ELF-1 (cell line): ENCODE data around the gene CTSC.

Source experiments
- DNase-seq: peaks from one replicate; pipeline ENCODE4 v3.0.0-alpha.2; 2016; ENCODE audit warnings: low read depth, low spot score

The CTSC gene

DNA sequence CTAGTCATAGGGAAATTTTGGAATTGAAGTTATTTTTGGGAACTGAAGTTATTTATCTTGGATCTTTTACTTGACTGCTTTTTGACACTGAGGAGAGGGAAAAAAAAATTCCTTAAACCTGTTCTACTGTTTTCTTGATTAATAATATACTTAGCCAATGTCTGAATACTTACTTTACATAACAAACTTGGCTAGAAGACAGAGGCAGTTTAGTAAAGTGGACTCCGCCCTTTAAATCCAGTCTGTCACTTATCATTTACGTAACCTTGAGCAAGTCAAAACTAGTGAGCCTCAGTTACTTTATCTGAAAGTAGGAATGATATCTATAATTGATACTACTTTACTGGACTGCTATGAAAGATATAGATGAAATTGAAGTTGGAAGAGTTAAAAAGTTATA, 19.5 kb downstream of the CTSC start:
- no peak for DNase-seq

DNA sequence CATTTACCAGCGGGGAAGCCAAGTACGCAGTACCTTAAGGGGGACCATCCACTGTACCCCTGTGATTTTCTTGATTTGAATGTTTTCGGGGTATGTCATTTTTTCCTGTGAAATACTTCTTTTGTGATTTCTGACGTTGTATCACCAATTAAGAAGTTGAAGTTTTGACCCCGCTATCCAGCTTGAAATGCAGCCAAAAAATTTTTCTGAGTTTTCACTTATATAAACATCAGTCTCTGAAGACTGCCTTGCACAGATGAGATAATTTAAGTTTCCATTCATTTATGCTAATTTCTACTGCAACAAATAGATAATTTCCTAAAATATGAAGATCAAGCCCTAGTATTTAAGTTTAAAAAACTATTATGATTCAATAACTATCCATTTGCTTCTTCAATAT, 20.0 kb downstream of the CTSC start:
- DNase-seq = no peak

DNA sequence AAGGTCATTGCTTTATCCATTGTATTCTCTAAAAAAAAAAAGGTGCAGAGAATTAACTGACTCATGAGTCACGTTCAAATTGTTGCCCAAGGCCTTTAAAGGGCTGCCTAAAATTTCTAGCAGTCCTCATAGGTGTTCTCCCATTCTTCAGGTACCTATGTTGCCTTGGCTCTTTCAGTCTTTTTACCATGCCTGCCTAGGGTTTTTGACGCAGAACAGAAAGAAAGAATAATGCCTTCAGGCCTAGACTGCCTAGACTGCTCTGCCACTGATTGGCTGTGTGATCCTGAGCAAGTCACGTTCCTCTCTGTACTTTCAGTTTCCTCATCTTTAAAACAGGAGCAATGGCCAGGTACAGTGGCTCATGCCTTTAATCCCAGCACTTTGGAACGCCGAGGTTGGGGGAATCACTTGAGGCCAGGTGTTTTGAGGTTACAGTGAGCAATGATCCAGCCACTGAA, 21.5 kb downstream of the CTSC start:
- DNase-seq = peak; percentile 41

DNA sequence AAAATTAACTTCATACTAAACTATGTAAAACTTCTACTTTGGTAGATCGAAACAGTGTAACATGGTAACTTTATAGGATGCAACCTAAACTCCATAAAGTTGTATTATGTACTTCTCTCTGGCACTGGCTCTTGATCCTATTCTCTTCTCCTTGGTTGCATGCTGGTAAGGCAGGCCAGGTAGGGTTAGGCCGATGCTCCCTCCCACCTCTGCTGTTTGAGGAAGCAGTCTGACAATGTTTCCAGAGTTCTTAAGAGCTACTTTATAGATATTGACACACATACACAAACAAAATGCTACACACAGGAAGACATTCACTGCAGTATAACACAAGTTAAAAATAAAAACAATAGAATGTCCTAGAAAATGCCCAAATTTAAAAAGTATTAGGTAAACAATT, 22.5 kb downstream of the CTSC start:
- no peak for DNase-seq

DNA sequence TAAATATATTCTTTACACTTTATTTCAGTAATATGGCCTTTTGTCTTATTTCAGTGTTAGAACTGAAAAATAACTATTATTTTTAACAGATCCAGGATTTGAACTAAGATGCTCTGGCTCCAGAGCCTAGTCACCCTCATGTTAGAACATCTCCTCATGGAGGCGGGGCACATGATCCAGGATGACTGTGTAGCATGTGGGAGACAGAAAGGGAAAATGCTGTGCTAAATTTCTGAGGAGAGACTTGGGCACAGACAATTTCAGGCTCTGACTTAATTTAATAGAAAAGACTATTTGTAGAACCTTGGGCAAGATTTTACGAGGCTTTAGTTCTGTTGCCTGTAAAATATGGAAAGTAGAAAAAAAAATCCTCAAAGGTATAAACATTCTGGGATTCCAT, 24.1 kb downstream of the CTSC start:
- DNase-seq = no peak

DNA sequence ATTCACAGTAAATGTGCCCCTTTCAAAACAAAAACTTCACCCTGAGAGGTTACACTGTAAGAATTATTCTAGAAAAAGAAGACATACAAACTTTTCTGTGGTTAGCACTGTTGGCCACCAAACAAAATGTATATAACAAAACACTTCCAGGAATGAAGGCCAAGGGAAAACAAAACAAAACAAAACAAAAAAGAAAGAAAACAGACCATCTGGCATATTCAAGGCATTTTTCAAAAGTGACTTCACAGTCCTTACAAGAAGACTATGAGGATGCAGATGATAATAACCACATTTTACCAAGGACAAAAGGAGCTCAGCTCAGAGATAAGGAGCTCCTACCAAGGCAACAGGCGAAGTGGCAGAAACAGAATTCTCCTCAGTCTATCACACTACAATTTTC, 24.9 kb downstream of the CTSC start:
- DNase-seq = no peak

DNA sequence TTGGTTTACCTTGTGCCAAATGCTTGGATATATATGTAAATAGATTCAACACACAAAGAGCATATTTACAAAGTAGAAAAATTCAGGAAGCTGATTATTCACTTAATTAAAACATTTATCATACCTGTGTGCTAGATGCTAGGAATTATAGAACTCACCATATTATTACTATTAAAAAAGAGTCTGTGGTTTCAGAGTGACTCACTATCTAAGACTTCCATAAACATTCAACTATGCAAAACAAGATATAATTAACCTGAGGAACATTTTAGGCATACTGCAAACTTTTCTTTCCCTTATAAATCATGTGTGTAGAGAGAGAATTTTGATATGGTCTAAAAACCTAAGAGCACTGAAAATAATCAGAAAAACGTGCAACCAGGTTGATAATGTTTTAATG, 27.3 kb downstream of the CTSC start:
- no peak for DNase-seq

DNA sequence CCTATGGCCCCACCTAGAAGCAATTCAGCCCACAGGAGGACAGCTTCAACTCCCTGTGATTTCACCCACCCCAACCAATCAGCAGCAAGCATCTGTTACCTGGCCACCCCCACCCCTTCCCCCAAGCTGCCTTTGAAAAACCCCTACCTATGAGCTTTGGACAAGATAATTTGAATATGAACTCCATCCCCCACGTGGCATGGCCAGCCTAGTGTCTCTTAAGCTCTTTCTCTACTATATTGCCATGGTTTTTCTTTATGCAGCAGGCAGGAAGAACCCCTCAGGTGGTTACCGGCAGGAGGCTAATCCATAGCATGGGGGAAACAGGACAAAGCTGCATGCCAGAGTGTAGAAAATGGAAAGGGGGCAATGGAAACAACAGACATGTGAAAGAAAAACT, 29.0 kb downstream of the CTSC start:
- DNase-seq = peak; percentile 60

DNA sequence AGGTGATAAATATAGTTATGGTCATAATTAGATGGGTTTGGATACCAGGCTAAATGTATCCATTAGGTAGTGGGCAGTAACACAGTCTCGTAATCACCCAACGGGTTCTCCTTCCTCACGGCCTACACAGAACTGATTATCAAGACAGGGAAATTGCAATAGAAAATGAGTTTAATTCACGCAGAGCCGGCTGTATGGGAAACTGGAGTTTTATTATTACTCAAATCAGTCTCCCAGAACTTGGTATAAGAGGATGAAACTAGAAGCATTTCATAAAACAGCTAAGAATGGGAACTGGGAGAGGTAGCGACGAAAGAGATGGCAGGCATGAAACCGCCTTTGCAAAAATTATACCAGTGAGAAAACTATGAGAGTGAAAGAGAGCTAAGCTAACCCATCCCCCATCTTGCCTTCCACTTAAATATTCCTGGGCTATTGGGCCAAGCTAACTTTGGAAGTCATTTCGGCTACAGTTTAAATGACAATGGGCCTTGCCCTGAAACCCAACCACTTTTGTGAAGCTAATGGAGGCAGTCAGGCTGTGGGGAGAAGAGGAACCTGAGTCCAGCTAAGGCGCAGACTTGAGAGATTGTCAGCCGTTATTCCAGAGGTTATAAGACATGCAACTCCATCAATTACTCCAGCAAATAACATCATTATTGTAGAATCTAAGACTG, 29.6 kb downstream of the CTSC start:
- peak; percentile 66 for DNase-seq

DNA sequence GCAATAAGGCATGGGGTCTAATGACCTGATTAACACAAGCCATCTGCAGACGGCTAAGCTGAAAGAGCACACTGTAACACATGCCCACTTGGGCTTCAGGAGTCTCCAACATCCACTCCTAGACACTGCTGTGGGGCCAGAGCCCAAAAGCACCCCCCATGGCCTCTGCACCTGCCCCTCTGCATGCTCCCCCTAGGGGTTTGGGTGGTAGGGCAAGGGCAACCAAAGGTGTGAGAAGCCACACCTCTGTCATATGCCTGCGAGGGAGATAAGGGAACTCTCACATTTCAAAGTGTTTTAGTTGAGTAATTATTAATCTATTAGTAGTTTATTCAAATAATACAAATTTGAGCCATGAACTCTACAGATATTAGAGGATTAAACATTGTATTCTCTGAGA, 30.8 kb downstream of the CTSC start:
- DNase-seq = no peak

DNA sequence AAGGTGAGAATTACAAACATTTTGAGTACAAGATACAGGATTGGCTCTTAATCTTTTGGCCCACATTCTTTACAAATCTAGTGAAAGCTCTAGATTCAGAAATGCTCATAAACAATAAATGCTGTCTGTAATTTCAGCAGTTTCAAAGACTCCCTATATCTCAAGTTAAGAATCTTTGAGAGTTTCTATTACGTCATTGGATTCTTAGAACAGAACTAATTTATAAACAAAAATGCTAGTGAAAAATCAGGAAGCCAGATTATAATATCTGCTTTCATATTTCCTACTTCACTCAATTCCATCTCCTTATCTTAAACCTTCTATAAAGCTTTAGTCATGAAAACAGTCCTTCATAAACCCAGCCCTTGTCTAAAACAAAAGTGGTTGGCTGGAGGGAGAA, 32.1 kb downstream of the CTSC start:
- no peak for DNase-seq

DNA sequence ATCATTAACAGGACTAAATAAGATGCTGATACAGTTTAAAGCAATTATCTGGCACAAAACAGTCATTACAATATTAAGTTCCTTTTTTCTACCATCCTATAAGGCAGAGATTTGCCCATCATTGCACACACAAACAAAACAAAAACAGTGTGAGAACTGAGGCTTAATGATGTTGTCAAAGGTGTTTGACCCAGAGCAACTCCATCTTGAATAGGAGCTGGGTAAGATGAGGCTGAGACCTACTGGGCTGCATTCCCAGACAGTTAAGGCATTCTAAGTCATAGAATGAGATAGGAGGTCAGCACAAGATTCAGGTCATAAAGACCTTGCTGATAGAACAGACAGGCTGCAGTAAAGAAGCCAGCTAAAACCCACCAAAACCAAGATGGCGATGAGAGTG, 33.2 kb downstream of the CTSC start:
- DNase-seq = no peak

DNA sequence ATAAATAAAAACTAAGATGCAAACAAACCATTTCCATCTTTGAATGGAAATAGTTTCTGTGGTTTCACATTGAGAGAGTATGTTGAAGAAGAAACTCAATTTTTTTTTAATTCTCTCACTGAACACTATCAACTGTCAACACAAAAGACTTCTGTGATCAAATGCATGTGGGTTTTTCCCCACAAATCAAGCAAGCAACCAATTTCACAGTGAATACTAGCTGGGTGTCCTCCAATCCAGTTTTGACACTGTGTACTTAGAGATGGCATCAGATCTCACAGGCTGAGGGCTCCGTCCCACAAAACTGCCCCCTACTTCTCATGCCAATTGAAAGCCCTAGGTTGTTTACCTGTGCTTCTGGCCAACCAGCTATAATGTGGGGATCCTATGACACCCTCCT, 34.5 kb downstream of the CTSC start:
- DNase-seq = no peak

DNA sequence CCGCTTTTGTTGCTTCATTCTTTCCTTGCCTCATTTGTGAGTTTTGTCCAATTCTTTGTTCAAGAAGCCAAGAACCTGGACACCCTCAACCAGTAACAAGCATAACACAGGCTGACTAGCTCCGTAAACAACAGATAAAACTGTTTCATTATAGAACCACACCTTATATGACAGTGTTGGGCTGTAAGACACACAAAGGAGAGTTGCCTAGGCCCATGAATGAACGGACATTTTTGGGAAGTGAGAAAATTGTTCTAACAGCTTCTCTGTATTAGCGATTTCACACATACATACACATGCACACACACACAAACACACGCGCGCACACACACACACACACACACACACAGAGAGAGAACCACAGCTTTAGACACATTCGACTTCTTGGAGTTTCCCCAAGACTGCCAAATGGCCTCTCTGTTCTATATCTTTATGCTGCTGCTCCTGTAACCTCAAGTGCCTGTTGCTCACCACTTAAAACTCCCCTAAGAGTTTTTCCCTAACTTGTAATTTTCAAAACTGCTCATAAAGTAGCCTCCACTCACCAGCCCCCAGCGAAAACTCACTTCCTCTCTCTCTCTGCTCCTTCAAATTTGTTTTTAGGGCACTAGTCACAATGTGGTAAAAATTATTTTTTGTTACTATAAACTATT, 35.9 kb downstream of the CTSC start:
- no peak for DNase-seq

DNA sequence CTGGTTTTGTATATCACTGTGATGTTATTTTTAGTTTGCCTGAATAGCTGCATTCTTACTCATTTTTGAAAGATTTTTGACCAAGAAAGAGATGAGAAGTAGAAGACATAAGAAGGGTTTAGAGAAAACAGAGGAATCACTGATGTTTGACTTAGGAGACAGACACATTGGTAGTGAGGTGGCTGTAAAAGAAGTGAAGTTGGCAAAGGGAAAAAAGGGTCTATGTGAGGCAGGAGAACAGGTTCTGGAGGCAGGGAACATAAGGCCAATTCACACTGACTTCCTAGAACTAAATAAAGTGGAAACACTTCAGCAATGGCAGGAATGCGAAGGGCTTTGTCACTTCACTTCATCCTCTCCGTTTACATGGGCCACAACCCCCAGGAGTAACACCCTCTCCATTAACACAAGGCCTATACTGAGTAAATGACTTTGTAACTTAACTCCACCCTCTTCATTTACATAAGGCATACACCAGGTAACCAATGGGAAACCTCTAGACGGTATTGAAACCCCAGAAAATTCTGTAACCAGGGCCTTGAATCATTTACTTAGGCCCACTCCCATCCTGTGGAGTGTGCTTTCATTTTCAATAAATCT, 36.5 kb downstream of the CTSC start:
- DNase-seq = peak; percentile 82

DNA sequence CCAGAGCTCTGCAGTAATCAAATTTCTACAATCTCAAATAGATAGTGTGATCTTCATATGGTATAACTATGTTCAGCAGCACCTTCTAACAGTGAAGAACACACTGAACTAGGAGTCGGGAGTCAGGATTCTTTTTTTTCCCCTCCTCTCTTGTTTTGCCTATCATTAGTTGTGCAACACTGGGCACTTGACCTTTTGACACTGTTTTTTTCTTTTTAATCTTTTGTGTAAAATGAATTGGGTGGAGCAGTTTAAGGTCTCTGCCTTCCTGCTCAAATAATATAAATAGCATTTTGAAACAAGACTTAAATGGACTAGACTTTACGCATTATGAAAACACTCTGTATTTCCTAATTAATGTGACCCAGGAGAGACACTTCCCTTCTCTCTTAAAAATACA, 39.7 kb downstream of the CTSC start:
- no peak for DNase-seq

DNA sequence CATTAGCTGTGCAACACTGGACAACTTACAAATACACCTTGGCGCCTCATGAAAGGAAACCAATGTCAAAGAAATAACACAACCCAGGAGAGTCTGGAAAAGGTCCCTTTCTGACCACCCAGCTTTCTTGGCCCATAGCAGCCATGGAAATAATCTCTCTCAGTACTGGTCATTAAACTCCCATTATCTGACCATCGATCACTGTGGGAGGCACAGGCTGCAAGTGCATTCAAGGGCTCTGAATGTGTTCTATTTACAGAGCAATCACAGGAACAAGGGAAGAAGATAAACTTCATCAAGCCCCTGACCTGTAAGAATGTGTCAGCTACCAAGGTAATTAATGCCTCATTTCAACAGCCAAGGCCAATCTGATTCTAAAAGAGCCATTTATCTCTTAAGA, 40.1 kb downstream of the CTSC start:
- DNase-seq = no peak

DNA sequence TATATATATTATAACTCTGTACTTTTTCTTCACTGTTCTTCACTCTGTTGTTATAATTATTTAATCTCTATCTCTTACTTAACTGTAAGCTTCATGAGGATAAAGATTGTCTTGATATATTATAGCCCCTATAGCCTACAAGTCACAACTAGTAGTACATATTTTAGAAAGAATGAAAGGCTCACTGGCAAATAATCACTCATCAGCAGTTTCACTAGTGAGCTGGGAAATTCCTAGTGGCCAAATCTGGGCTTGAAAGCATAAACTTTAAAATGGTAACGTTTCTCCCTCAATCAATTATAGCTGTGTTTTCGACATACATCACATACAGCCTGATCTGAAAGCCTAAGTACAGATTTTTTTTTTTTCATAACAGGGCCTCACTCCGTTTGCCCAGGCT, 42.5 kb downstream of the CTSC start:
- DNase-seq = no peak

DNA sequence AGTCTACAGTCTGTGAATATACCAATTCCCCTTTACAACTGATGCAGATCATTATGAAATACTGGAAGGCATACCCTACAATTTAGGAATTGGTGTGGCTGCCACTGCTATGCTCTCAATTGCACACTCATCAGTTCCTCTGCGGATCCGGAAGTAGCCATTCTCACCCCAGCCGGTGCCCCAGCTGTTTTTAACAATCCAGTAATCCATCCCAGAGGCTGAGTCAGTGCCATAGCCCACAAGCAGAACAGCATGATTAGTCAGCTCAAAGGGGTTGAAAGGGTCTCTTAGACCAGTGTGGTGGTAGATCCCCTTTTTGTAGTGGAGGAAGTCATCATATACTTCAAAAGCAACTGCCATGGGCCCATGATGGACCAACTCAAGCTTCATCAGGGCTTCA, 43.6 kb downstream of the CTSC start:
- DNase-seq = no peak

DNA sequence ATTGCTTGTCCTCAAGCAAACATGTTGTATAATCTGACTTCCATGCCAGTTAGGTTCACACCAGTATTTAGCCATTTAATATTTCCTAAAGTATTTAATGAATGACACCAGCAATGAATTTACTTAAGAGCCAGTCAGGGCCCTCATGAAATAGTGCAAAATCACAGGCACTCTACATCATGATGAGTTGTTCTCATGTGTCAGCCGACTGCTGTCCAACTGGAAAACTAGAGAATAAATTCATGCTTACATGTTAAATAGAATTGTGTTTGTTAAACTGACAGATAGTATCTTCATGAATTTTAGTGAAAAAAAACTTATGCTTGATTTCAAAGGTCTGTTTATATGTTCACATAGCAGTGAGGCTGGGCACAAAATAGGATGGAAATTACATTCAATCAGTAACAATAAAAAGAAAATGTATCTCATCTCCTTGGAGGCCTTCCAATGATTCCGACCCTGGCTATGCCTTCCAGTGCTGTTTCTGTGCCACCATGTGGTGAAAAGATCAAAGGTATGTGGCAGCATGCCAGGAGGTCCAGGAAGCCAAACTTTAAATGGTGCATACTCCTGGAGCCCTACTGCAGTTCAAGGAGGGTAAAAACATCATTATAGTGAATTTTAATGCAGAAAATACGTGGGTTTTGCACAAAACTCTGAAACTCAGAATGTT, 45.2 kb downstream of the CTSC start:
- DNase-seq = no peak

DNA sequence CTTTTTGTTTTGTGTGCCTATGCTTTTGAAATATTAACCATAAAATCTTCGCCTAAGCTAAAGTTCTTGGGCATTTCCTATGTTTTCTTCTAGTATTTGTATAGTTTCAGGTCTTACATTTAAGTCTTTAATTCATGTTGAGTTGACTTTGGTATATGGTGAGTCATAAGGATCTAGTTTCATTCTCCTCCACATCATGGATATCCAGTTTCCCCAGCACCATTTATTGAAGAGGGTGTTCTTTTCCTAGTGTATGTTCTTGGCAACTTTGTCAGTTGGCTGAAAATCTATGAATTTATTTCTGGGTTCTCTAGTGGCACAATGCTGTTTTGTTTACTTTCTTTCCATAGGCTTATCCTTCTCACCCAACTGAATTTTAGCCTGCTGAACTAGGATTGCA, 49.0 kb downstream of the CTSC start:
- DNase-seq = no peak

DNA sequence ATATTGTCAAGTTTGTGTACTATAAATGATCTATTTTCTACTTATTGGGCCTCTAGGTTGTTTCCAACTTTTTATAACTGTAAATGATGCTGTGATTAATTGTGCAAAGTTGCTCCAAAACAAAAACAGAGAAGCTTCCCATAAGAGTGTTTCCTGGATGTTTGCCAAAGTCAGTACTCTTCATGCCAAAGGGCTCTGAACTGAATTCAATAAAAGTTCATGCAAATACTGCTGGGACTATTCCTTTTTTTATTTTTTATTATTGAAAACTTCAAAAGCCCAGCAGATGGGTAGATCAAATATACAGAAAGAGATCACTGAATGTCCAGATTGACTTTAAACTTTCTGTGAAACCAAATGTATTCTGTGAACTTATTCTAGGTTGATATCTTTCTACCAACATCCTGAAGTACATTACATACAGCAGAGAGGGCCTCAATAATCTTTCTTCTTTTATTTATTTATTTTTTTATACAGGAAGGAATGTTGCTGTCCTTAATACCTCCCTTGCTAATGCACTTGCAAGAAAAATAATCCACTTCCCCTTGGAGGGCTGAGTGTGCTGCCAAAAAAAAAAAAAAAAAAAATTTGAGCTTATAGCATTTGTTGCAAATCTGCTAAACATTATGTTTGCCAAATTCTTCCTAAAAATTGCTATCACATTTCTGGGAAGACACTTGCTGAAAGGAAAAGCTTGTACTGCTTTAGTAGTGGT, 53.0 kb downstream of the CTSC start:
- no peak for DNase-seq
